Measurements from ENCODE around the gene PLA2G2D.

DNA sequence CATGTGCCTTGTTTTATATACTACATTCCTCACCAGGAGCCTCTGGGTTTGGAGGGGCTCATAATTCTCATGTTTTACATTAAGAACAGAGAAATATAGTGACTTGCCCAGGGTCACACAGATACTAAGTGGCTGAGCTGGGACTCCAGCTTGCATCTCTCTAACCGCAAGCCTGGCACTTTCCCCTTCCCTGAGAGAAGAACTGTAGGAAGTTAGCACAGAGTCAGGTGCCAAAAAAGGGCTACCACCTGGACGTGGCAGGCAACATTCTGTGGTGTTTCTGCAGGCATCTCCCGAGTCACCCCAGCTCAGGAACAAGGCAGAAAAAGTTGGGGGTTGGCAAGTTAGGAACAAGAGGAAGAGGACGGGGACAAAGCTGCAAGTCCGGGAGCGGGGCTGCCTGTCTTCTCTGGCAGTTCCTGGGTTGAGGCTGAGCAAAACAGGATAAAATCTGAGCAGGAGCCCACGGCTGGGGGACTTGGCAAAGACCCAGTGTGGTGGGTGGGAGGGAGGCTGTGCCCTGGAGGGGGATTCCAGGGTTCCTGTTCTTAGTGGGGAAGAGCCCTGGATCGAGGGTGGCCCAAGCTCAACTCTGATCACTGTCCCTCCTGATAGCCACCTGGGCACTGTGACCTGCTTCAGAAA, 39.6 kb downstream of the PLA2G2D start:
- TF ChIP-seq, protein P1, sequence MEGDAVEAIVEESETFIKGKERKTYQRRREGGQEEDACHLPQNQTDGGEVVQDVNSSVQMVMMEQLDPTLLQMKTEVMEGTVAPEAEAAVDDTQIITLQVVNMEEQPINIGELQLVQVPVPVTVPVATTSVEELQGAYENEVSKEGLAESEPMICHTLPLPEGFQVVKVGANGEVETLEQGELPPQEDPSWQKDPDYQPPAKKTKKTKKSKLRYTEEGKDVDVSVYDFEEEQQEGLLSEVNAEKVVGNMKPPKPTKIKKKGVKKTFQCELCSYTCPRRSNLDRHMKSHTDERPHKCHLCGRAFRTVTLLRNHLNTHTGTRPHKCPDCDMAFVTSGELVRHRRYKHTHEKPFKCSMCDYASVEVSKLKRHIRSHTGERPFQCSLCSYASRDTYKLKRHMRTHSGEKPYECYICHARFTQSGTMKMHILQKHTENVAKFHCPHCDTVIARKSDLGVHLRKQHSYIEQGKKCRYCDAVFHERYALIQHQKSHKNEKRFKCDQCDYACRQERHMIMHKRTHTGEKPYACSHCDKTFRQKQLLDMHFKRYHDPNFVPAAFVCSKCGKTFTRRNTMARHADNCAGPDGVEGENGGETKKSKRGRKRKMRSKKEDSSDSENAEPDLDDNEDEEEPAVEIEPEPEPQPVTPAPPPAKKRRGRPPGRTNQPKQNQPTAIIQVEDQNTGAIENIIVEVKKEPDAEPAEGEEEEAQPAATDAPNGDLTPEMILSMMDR (conservative IDR thresholded peaks at IDR 0.05; ENCODE audit: low read length), result no peak
- no peak for TF ChIP-seq EZH2phosphoT487 (IDR thresholded peaks at IDR 0.05; ENCODE audit: borderline replicate concordance)
